RWPE2 (cell line): ENCODE measurements around the gene FZD7.

Experiments
- ATAC-seq: fragments of 200-7000 bp; cut with Tn5 transposase; 3 replicates; pipeline ENCODE4 v1.9.1; 2021; ENCODE audit warnings: low read depth
- DNase-seq: peaks from one replicate; pipeline ENCODE4 v3.0.0-alpha.2; 2020; ENCODE audit warnings: low spot score
- H3K27ac ChIP-seq: fragments of 450-650 bp; 2 replicates; pipeline ENCODE4 v1.5.1; 2017; ENCODE audit warnings: mild to moderate bottlenecking; ENCODE audit not compliant: poor library complexity, severe bottlenecking
- H3K27me3 ChIP-seq: fragments of 250-450 bp; sonication (Bioruptor Pico); 2 replicates; pipeline ENCODE4 v1.5.1; 2021; ENCODE audit warnings: mild to moderate bottlenecking, moderate library complexity; ENCODE audit not compliant: insufficient read depth, poor library complexity, severe bottlenecking
- H3K36me3 ChIP-seq: fragments of 250-450 bp; sonication (Bioruptor Pico); 2 replicates; pipeline ENCODE4 v1.5.1; 2020; ENCODE audit warnings: low read depth, mild to moderate bottlenecking, moderate library complexity
- H3K4me1 ChIP-seq: fragments of 250-450 bp; sonication (Bioruptor Pico); 2 replicates; pipeline ENCODE4 v1.5.1; 2021; ENCODE audit warnings: mild to moderate bottlenecking, moderate library complexity; ENCODE audit not compliant: insufficient read depth, poor library complexity, severe bottlenecking
- H3K4me3 ChIP-seq: fragments of 250-450 bp; sonication (Bioruptor Pico); 2 replicates; pipeline ENCODE4 v1.5.1; 2021; ENCODE audit warnings: mild to moderate bottlenecking, moderate library complexity; ENCODE audit not compliant: severe bottlenecking
- H3K9me3 ChIP-seq: fragments of 250-450 bp; sonication (Bioruptor Pico); 2 replicates; pipeline ENCODE4 v1.5.1; 2021; ENCODE audit warnings: mild to moderate bottlenecking, moderate library complexity; ENCODE audit not compliant: severe bottlenecking
- TF ChIP-seq, protein P1 (sequence below): fragments of 450-650 bp; IDR thresholded peaks from one replicate; pipeline ENCODE4 v1.5.1; 2017; ENCODE audit warnings: mild to moderate bottlenecking, moderate library complexity; ENCODE audit not compliant: poor library complexity, severe bottlenecking

The FZD7 gene

DNA sequence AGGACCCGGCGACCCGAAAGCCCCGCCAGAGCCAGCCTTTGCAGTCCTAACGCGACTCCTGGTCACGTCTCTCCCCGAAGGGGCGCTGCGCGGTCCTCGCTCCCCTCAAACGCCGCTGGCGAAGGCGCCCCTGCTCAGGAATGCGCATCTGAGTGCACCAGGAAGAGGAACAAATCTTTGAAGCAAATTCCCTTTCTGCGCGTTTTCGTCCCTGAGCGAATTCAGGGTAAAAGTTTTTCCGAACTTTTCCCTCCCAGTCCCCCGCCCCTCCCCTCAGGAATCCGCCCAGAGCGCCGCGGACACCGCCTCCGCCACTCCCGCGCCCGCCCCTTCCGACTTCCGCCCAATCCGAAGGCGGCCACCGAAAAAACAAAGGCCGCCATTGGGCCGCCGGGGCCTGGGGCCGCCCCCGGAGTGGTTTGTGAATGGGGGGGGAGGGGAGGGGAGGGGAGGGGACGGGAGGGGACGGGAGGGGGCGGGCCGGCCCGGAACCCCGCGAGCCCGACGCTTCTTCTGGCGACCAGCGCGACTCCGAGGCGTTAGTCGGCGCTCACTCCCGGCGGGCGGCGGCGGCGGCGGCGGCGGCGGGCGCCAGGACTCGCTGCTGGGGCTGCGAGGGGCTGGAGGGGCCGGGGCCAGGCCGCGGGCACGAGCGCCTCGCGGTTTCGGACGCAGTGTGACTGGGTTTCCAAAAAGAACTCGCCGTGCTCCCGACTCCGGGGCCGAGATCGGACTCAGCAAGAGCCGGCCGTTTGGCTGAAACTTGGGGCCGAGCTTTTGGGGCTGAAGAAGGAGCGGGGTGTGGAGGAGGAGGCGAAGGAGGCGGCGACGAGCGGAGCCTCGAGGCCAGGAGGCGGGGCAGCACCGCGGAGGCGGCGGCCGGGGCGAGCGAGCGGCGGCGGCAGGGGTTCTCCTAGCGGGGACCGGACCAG is at the start of gene FZD7:
TSS of gene FZD7 (plus strand) at position 539 of the 932 bp plus-strand sequence. CDS start 793 bp downstream, outside the sequence.
- Histone ChIP-seq H3K9me3 (no peaks in the 10 kb centered on the region), H3K4me3 (peak within 1 kb of the TSS; percentile 84), H3K4me1 (no peaks in the 10 kb centered on the region), H3K27ac (peak within 1 kb of the TSS; percentile 68), H3K36me3 (no peaks in the 10 kb centered on the region), H3K27me3 (peaks cover 32% of the 10 kb centered on the region)
- peak; percentile 90 for DNase-seq
- ATAC-seq = peak; percentile 78
- TF ChIP-seq, protein P1, sequence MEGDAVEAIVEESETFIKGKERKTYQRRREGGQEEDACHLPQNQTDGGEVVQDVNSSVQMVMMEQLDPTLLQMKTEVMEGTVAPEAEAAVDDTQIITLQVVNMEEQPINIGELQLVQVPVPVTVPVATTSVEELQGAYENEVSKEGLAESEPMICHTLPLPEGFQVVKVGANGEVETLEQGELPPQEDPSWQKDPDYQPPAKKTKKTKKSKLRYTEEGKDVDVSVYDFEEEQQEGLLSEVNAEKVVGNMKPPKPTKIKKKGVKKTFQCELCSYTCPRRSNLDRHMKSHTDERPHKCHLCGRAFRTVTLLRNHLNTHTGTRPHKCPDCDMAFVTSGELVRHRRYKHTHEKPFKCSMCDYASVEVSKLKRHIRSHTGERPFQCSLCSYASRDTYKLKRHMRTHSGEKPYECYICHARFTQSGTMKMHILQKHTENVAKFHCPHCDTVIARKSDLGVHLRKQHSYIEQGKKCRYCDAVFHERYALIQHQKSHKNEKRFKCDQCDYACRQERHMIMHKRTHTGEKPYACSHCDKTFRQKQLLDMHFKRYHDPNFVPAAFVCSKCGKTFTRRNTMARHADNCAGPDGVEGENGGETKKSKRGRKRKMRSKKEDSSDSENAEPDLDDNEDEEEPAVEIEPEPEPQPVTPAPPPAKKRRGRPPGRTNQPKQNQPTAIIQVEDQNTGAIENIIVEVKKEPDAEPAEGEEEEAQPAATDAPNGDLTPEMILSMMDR = peak; percentile 17

DNA sequence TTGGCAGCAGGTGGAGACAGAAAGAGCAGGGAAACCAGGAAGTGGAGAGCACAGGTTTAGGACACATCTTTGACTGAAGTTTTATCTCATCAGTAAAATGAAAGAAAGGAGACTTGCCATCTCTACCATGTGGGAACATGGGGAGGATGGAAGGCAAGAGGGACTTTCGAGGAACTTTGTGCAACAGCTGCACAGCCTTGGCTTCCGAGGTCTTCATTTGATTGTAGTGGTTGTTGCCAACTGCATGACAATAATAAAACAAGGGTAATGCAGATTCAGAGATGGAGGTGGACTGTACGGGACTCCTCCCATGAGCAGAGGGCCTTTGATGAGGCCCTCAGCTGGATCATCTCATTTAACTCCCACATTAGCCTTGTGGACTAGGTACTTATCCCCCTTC is 49.3 kb upstream of the FZD7 start:
- ATAC-seq (no peak), DNase-seq (no peak)
- Histone ChIP-seq H3K9me3 (no peaks in the 10 kb centered on the region), H3K4me3 (no peak overlapping the region), H3K27me3 (no peaks in the 10 kb centered on the region), H3K27ac (no peak overlapping the region), H3K36me3 (no peaks in the 10 kb centered on the region), H3K4me1 (no peaks in the 10 kb centered on the region)
- TF ChIP-seq, protein P1 = no peak

DNA sequence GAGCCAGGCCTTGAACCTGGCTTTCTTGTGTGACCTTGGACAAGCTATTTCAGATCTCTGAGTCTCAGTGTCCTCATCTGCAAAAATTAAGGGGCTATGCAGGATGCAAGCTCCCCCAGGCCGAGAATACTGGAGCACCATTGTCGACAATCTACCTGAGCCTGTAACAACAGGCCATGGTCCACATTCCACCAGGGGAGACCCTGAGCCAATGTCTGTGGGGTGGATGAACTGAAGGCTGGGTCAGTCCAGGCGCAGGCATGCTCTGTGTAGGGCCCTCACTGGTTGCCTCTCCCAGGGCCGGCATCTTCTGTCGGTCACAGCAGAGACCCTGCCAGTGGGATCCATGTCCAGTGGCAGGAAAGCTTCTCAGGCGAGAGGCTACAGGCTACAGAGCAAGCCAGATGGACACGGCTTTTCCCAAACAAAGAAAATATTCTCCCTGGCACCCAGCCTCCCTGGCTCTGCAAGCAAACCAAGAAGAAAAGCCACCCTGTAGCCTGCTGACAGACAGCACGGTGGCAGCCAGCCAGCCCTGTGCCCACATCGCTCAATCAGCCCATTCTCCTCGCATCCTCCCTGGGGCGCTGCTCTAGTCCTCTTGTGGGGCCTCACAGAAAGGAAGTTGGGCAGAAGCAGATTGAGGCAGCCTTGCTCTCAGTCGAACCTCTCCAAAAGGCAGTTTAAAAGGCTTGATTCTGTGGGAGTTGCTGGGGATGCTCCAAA is 48.7 kb upstream of the FZD7 start:
- TF ChIP-seq, protein P1 = no peak
- Histone ChIP-seq H3K4me3 (no peak overlapping the region), H3K27me3 (no peaks in the 10 kb centered on the region), H3K27ac (no peak overlapping the region), H3K9me3 (no peaks in the 10 kb centered on the region), H3K36me3 (no peaks in the 10 kb centered on the region), H3K4me1 (no peaks in the 10 kb centered on the region)
- ATAC-seq (0 out of 3 replicates have a peak, but pooled peaks have one; percentile 10), DNase-seq (no peak)

DNA sequence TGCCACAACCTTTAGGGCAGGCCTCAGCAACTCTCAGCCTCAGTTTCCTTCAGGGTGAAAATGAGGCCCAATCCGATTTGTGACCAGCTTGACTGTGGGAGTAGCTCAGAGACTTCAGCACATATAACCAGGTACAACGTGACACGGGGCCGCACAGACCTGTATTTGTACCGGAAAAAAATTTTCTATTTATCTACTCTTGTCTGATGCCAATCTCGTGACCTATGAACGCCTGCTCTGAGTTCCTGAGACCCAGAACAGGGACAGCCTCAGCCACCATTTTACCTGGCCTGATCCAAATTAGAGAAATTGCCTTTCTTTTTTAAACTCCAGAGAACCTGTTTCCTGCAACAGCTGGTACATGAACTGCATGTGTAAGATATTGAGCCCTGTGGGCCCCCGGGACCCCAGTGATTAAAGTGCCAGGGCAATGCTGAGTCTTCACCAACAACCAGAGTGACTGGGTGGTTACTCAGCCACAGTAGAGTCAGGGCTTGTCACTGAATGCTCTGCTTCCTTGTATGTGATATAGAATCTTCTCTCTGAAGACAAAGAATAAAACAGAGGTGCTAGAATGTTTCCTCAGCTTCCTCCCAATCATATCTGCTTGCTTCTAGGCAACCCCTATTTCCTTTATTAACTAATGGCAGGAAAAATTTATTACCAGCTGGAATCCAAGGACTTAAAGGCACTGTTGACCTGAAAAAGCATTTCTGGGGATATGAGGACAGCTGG is 47.8 kb upstream of the FZD7 start:
- no peak for DNase-seq
- H3K4me1 ChIP-seq = no peaks in the 10 kb centered on the region
- no peak overlapping the region for H3K27ac ChIP-seq
- no peaks in the 10 kb centered on the region for H3K27me3 ChIP-seq
- no peaks in the 10 kb centered on the region for H3K36me3 ChIP-seq
- H3K9me3 ChIP-seq = no peaks in the 10 kb centered on the region
- no peak for ATAC-seq
- TF ChIP-seq, protein P1 = no peak
- H3K4me3 ChIP-seq = no peak overlapping the region
